Neural progenitor cell (in vitro differentiated cells): ENCODE results near the gene PPCDC.

ENCODE experiments used
- CTCF ChIP-seq: fragments of 200-600 bp; sonication (generic); IDR thresholded peaks from 2 replicates; pipeline ENCODE4 v1.5.1; 2017; ENCODE audit warnings: antibody characterized with exemption, mild to moderate bottlenecking
- EZH2 ChIP-seq: fragments of 200-600 bp; sonication (generic); IDR thresholded peaks from 2 replicates; pipeline ENCODE4 v1.6.1; 2017; ENCODE audit warnings: antibody characterized with exemption, mild to moderate bottlenecking, moderate library complexity
- EZH2phosphoT487 ChIP-seq: fragments of 200-600 bp; sonication (generic); IDR thresholded peaks from 2 replicates; pipeline ENCODE4 v1.6.1; 2017; ENCODE audit warnings: antibody characterized with exemption

DNA sequence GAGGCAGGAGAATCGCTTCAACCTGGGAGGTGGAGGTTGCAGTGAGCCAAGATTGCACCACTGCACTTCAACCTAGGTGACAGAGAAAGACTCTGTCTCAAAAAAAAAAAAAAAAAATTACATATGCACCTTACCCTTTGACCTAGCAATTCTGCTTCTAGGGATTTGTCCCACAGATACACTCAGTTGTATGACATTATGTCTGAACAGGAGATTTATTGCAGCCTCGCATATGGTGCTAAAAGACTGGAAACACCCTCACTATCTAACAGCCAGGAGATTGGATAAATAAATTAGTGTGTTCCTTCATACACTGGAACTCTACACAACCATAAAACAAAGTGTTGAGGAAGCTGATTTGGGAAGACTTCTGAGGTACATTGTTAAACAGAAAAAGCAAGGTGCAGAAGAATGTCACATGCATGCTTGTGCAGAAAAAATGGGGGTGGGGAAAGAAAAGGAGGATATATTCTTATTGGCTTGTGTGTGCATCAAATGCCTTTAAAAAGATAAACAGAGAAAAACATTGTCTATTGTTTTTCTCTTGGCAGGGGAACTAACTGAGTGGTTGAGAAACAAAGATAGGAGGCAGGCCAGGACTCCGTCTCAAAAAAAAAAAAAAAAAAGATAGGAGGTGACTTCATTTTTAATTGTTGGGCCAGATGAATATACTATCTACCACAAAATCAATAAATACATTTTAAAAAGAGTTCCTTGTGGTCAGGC lies 30.9 kb downstream of the PPCDC start:
- TF ChIP-seq CTCF: no peak
- no peak for TF ChIP-seq EZH2
- TF ChIP-seq EZH2phosphoT487: no peak
